Kidney (tissue), 14 donors: ENCODE data around the gene NCOA7. TPM values are rescaled to one million over a fixed set of nuclear protein-coding genes. Genes with fewer than 3 reads are reported as not detected.
A peak's percentile ranks its signal among the peaks of the same experiment; 100 is the strongest.

Source experiments
- DNase-seq, 5 donors: peaks; one replicate each; pipeline ENCODE4 v3.0.0-alpha.2; 2013 to 2020
- FAIRE-seq: peaks from 2 replicates; lab custom pipeline; 2012; peaks lifted over from hg19 to GRCh38; lab: Jason Lieb, UNC
- H3K27ac ChIP-seq, 2 donors: one replicate each; pipeline ENCODE4 v1.7.0; 2013; ENCODE audit warnings: low read depth in 2 of 2, low read length in 2 of 2, inconsistent platforms in 1 of 2
- H3K27me3 ChIP-seq: one replicate; pipeline ENCODE4 v1.7.1; 2013; ENCODE audit warnings: low read length, inconsistent platforms; ENCODE audit not compliant: control insufficient read depth, insufficient read depth
- H3K36me3 ChIP-seq, 3 donors: one replicate each; pipeline versions ENCODE4 v1.7.0 to v1.7.1; 2013; ENCODE audit warnings: low read length in 3 of 3, control low read depth in 1 of 3, inconsistent platforms in 1 of 3; ENCODE audit not compliant: insufficient read depth in 3 of 3, control insufficient read depth in 2 of 3
- H3K4me1 ChIP-seq, 3 donors: one replicate each; pipeline versions ENCODE4 v1.7.0 to v1.7.1; 2013; ENCODE audit warnings: low read length in 3 of 3, inconsistent platforms in 1 of 3, low read depth in 1 of 3; ENCODE audit not compliant: control insufficient read depth in 2 of 3, insufficient read depth in 2 of 3
- H3K4me3 ChIP-seq, 3 donors: one replicate each; pipeline versions ENCODE4 v1.7.0 to v1.8.1; 2013; ENCODE audit warnings: low read length in 3 of 3, control low read depth in 1 of 3, inconsistent platforms in 1 of 3
- H3K9ac ChIP-seq, 3 donors: one replicate each; pipeline versions ENCODE4 v1.7.0 to v1.7.1; 2013; ENCODE audit warnings: low read length in 3 of 3, control low read depth in 1 of 3, inconsistent platforms in 1 of 3
- H3K9me3 ChIP-seq, 3 donors: one replicate each; pipeline versions ENCODE4 v1.7.0 to v1.7.1; 2013; ENCODE audit warnings: low read length in 3 of 3, control low read depth in 1 of 3, inconsistent platforms in 1 of 3; ENCODE audit not compliant: control insufficient read depth in 2 of 3, insufficient read depth in 1 of 3
- CTCF ChIP-seq: IDR thresholded peaks from 3 replicates; pipeline ENCODE4 v1.5.1; 2012; ENCODE audit warnings: mild to moderate bottlenecking, moderate library complexity, borderline replicate concordance; ENCODE audit not compliant: insufficient read depth; ENCODE audit errors: extremely low read depth
- intact Hi-C: fragments of 100-400 bp; cut with DNase I; formaldehyde crosslinking; loops from one replicate; pipeline ENCODE4 v1.11.1; 2022
- polyA plus RNA-seq: library from polyadenylated mRNA; stranded (reverse); fragments of 350-450 nt; fragmentation: Illumina TruSeq; extraction: RNeasy Lipid Tissue Mini Kit (QIAGEN cat#74804); gene quantifications from one replicate; pipeline ENCODE4 v1.2.3, GENCODE V29; 2014; ENCODE audit warnings: low read depth, low replicate concordance; ENCODE audit not compliant: insufficient read depth
- total RNA-seq: library from RNA; stranded (reverse); fragmentation: NEBNext Ultra II Directional; extraction: Animal tissue kit (Norgen Biotek cat#: 25700); gene quantifications from one replicate; pipeline ENCODE4 v1.2.1, GENCODE V29; 2021
- donor health status: control.
- donor health status: control.
- donor health status: control.
- donor health status: control.
- donor health status: control.
- donor health status: DM: yes; HTN: yes; CAD: no.
- donor health status: Normal renal cell carcinoma (clear cell type).

Gene NCOA7
- total and polyA plus RNA-seq, 2 donors from 2014 or later: 21.0 to 135 TPM

GRCh38 chr6:125955973-125956372, 165.2 kb downstream of the NCOA7 start:
- Histone ChIP-seq H3K4me3 (peak overlapping the region; percentile 48 to 83 (median 79)), H3K4me1 (peaks cover 4 to 16% (median 10%) of the 10 kb centered on the region in 3 donors), H3K9ac (peak overlapping the region in 1 of 3 donors; percentile 91), H3K9me3 (no peaks in the 10 kb centered on the region), H3K27me3 (no peaks in the 10 kb centered on the region), H3K36me3 (no peaks in the 10 kb centered on the region), H3K27ac (peak overlapping the region in 1 of 2 donors; percentile 95)
- no peak for TF ChIP-seq CTCF
- no peak for FAIRE-seq
- no peak for DNase-seq
- intact Hi-C loops: no loop called here

- H3K27ac ChIP-seq: peak within 1 kb of the TSS; percentile 95 to 96
- intact Hi-C loops: no loop called here
- H3K4me3 ChIP-seq: peak within 1 kb of the TSS; percentile 65 to 83 (median 79)
- H3K36me3 ChIP-seq: no peaks in the 10 kb centered on the region
- H3K9me3 ChIP-seq: no peaks in the 10 kb centered on the region
- peak; percentile 98 to 99 (median 99) for DNase-seq
- H3K27me3 ChIP-seq: no peaks in the 10 kb centered on the region
- H3K4me1 ChIP-seq: peaks cover 4 to 16% (median 10%) of the 10 kb centered on the region in 3 donors
- H3K9ac ChIP-seq: peak within 1 kb of the TSS; percentile 45 to 91 (median 81)
- FAIRE-seq: peak; percentile 92
- peak; percentile 92 for TF ChIP-seq CTCF
Measured at GRCh38 chr6:125956506-125957390, 166.0 kb downstream of the NCOA7 start, which contains the start of gene HINT3. HINT3 (plus strand) TSS chr6:125956770; CDS start chr6:125956978, 208 bp downstream.

- Histone ChIP-seq H3K27ac (peak overlapping the region; percentile 95 to 96), H3K36me3 (no peaks in the 10 kb centered on the region), H3K27me3 (no peaks in the 10 kb centered on the region), H3K4me1 (peaks cover 4 to 16% (median 10%) of the 10 kb centered on the region in 3 donors), H3K9me3 (no peaks in the 10 kb centered on the region), H3K4me3 (peak overlapping the region; percentile 65 to 83 (median 79)), H3K9ac (peak overlapping the region; percentile 45 to 91 (median 81))
- TF ChIP-seq CTCF: no peak
- FAIRE-seq: no peak
- intact Hi-C loops: no loop called here
- no peak for DNase-seq
Measured at GRCh38 chr6:125957391-125957693, 166.6 kb downstream of the NCOA7 start.
